DND-41 (cell line): ENCODE data around the gene EEFSEC.

Source experiments
- ATAC-seq: fragments of 200-7000 bp; cut with Tn5 transposase; 3 replicates; pipeline ENCODE4 v1.9.1; 2021; ENCODE audit warnings: low read depth; ENCODE audit not compliant: insufficient read depth
- DNase-seq: peaks from one replicate; pipeline ENCODE4 v3.0.0-alpha.2; 2020
- H2AFZ ChIP-seq: 2 replicates; pipeline ENCODE4 v1.6.0; 2012; ENCODE audit warnings: low read depth, low read length
- H3K27ac ChIP-seq: 2 replicates; pipeline ENCODE4 v1.5.1; 2012; ENCODE audit warnings: low read length, inconsistent platforms
- H3K27me3 ChIP-seq: fragments of 200-600 bp; sonication (generic); 2 replicates; pipeline ENCODE4 v1.6.0; 2012; ENCODE audit warnings: low read length, mild to moderate bottlenecking, inconsistent platforms; ENCODE audit not compliant: insufficient read depth, poor library complexity
- H3K36me3 ChIP-seq: 2 replicates; pipeline ENCODE4 v1.5.1; 2012; ENCODE audit warnings: low read length, inconsistent platforms; ENCODE audit not compliant: insufficient read depth
- H3K4me1 ChIP-seq: 2 replicates; pipeline ENCODE4 v1.5.1; 2012; ENCODE audit warnings: mild to moderate bottlenecking, low read length; ENCODE audit not compliant: insufficient read depth
- H3K4me2 ChIP-seq: 2 replicates; pipeline ENCODE4 v1.6.0; 2012; ENCODE audit warnings: mild to moderate bottlenecking, moderate library complexity, low read length, inconsistent platforms; ENCODE audit not compliant: insufficient read depth
- H3K4me3 ChIP-seq, 2 experiments: fragments of 200-600 bp in 1 of 2; shearing (Covaris generic) in 1 of 2; 2 replicates each; pipeline ENCODE4 v1.5.1; 2012 to 2016; ENCODE audit warnings: inconsistent platforms in 2 of 2, low read length in 2 of 2, mild to moderate bottlenecking in 2 of 2, low read depth in 1 of 2, moderate library complexity in 1 of 2
- H3K79me2 ChIP-seq: 2 replicates; pipeline ENCODE4 v1.6.0; 2012; ENCODE audit warnings: low read length, inconsistent platforms; ENCODE audit not compliant: insufficient read depth
- H3K9ac ChIP-seq: 2 replicates; pipeline ENCODE4 v1.6.0; 2012; ENCODE audit warnings: low read depth, mild to moderate bottlenecking, inconsistent platforms, low read length, moderate library complexity
- H3K9me3 ChIP-seq: 2 replicates; pipeline ENCODE4 v1.5.1; 2012; ENCODE audit warnings: low read length, moderate library complexity, mild to moderate bottlenecking, inconsistent platforms; ENCODE audit not compliant: insufficient read depth, severe bottlenecking
- H4K20me1 ChIP-seq: 2 replicates; pipeline ENCODE4 v1.6.0; 2012; ENCODE audit warnings: low read length; ENCODE audit not compliant: insufficient read depth
- EZH2 ChIP-seq: IDR thresholded peaks from 3 replicates; pipeline ENCODE4 v1.6.1; 2012; ENCODE audit warnings: borderline replicate concordance, low read depth, mild to moderate bottlenecking, moderate library complexity, low read length, inconsistent platforms; ENCODE audit not compliant: severe bottlenecking
- TF ChIP-seq, protein P1 (sequence below): IDR thresholded peaks from 2 replicates; pipeline ENCODE4 v1.5.1; 2012; ENCODE audit warnings: borderline replicate concordance, low read length, moderate library complexity, mild to moderate bottlenecking; ENCODE audit not compliant: poor library complexity, severe bottlenecking; ENCODE audit errors: extremely low read depth

EEFSEC gene

GRCh38 chr3:128355543-128355919, 202.2 kb downstream of the EEFSEC start:
- Histone ChIP-seq H3K4me1 (no peaks in the 10 kb centered on the region), H3K79me2 (no peaks in the 10 kb centered on the region), H3K4me3 (no peak overlapping the region), H3K27me3 (no peaks in the 10 kb centered on the region), H3K36me3 (peaks cover 15% of the 10 kb centered on the region), H3K27ac (no peak overlapping the region), H3K4me2 (no peak overlapping the region), H2AFZ (no peak overlapping the region), H3K9me3 (no peaks in the 10 kb centered on the region), H3K9ac (no peak overlapping the region), H4K20me1 (peaks cover 5% of the 10 kb centered on the region; the same call in 1 of the 2 replicates)
- DNase-seq (no peak), ATAC-seq (no peak)
- TF ChIP-seq, protein P1, sequence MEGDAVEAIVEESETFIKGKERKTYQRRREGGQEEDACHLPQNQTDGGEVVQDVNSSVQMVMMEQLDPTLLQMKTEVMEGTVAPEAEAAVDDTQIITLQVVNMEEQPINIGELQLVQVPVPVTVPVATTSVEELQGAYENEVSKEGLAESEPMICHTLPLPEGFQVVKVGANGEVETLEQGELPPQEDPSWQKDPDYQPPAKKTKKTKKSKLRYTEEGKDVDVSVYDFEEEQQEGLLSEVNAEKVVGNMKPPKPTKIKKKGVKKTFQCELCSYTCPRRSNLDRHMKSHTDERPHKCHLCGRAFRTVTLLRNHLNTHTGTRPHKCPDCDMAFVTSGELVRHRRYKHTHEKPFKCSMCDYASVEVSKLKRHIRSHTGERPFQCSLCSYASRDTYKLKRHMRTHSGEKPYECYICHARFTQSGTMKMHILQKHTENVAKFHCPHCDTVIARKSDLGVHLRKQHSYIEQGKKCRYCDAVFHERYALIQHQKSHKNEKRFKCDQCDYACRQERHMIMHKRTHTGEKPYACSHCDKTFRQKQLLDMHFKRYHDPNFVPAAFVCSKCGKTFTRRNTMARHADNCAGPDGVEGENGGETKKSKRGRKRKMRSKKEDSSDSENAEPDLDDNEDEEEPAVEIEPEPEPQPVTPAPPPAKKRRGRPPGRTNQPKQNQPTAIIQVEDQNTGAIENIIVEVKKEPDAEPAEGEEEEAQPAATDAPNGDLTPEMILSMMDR, result no peak
- no peak for TF ChIP-seq EZH2

GRCh38 chr3:128356822-128357221, 203.5 kb downstream of the EEFSEC start:
- peaks cover 5% of the 10 kb centered on the region; the same call in 1 of the 2 replicates for H4K20me1 ChIP-seq
- no peak overlapping the region for H3K27ac ChIP-seq
- no peak overlapping the region for H2AFZ ChIP-seq
- H3K27me3 ChIP-seq, result no peaks in the 10 kb centered on the region
- H3K4me1 ChIP-seq, result no peaks in the 10 kb centered on the region
- TF ChIP-seq EZH2, result no peak
- TF ChIP-seq, protein P1, result no peak
- H3K4me3 ChIP-seq, result no peak overlapping the region
- H3K4me2 ChIP-seq, result no peak overlapping the region
- ATAC-seq (no peak), DNase-seq (no peak)
- peaks cover 11% of the 10 kb centered on the region for H3K36me3 ChIP-seq
- no peaks in the 10 kb centered on the region for H3K9me3 ChIP-seq
- H3K9ac ChIP-seq, result no peak overlapping the region
- H3K79me2 ChIP-seq, result no peaks in the 10 kb centered on the region

GRCh38 chr3:128357538-128357937, 204.3 kb downstream of the EEFSEC start:
- Histone ChIP-seq H3K36me3 (peaks cover 13% of the 10 kb centered on the region), H3K4me1 (no peaks in the 10 kb centered on the region), H3K9me3 (no peaks in the 10 kb centered on the region), H3K9ac (no peak overlapping the region), H3K4me2 (no peak overlapping the region), H3K27ac (no peak overlapping the region), H3K4me3 (no peak overlapping the region), H2AFZ (no peak overlapping the region), H3K27me3 (no peaks in the 10 kb centered on the region), H4K20me1 (peaks cover 5% of the 10 kb centered on the region; the same call in 1 of the 2 replicates), H3K79me2 (no peaks in the 10 kb centered on the region)
- no peak for ATAC-seq
- TF ChIP-seq EZH2, result no peak
- TF ChIP-seq, protein P1, result no peak
- DNase-seq, result no peak
